ENCODE results near the gene AFDN.

AFDN gene

GRCh38 chr6:167979436-167980139 is 152.9 kb downstream of the AFDN start:
- H3K9me3 ChIP-seq (ENCODE audit: insufficient read depth, low read length, severe bottlenecking): no peaks in the 10 kb centered on the region
- H4K20me1 ChIP-seq (ENCODE audit: insufficient read depth, low read length): no peaks in the 10 kb centered on the region
- no peaks in the 10 kb centered on the region for H3K4me1 ChIP-seq (ENCODE audit: insufficient read depth, low read length)
- no peaks in the 10 kb centered on the region for H3K36me3 ChIP-seq (ENCODE audit: insufficient read depth, low read length)
- H3K27ac ChIP-seq (ENCODE audit: low read length): no peak overlapping the region
- ATAC-seq (ENCODE audit: insufficient read depth, low read depth): no peak
- H3K4me3 ChIP-seq (ENCODE audit: low read depth in 1 of 2, low read length in 2 of 2): no peak overlapping the region
- DNase-seq: no peak
- H3K4me2 ChIP-seq (ENCODE audit: insufficient read depth, low read length): no peak overlapping the region
- H3K27me3 ChIP-seq (ENCODE audit: insufficient read depth, low read length, poor library complexity): no peaks in the 10 kb centered on the region
- no peak overlapping the region for H2AFZ ChIP-seq (ENCODE audit: low read depth, low read length)
- TF ChIP-seq EZH2 (IDR thresholded peaks at IDR 0.05; ENCODE audit: borderline replicate concordance, low read depth, low read length, severe bottlenecking) (no peak), CTCF (IDR thresholded peaks at IDR 0.05; ENCODE audit: borderline replicate concordance, extremely low read depth, low read length, poor library complexity, severe bottlenecking) (no peak)
- H3K79me2 ChIP-seq (ENCODE audit: insufficient read depth, low read length): no peaks in the 10 kb centered on the region
- no peak overlapping the region for H3K9ac ChIP-seq (ENCODE audit: low read depth, low read length)

- Histone ChIP-seq H3K9ac (ENCODE audit: low read depth, low read length) (no peak overlapping the region), H3K4me2 (ENCODE audit: insufficient read depth, low read length) (no peak overlapping the region), H3K9me3 (ENCODE audit: insufficient read depth, low read length, severe bottlenecking) (peaks cover 2% of the 10 kb centered on the region), H3K27me3 (ENCODE audit: insufficient read depth, low read length, poor library complexity) (no peaks in the 10 kb centered on the region), H3K27ac (ENCODE audit: low read length) (no peak overlapping the region), H2AFZ (ENCODE audit: low read depth, low read length) (no peak overlapping the region), H3K36me3 (ENCODE audit: insufficient read depth, low read length) (no peaks in the 10 kb centered on the region), H4K20me1 (ENCODE audit: insufficient read depth, low read length) (no peaks in the 10 kb centered on the region), H3K4me3 (ENCODE audit: low read depth in 1 of 2, low read length in 2 of 2) (no peak overlapping the region), H3K4me1 (ENCODE audit: insufficient read depth, low read length) (no peaks in the 10 kb centered on the region), H3K79me2 (ENCODE audit: insufficient read depth, low read length) (no peaks in the 10 kb centered on the region)
- ATAC-seq (ENCODE audit: insufficient read depth, low read depth): no peak
- no peak for DNase-seq
- no peak for TF ChIP-seq CTCF (IDR thresholded peaks at IDR 0.05; ENCODE audit: borderline replicate concordance, extremely low read depth, low read length, poor library complexity, severe bottlenecking)
- no peak for TF ChIP-seq EZH2 (IDR thresholded peaks at IDR 0.05; ENCODE audit: borderline replicate concordance, low read depth, low read length, severe bottlenecking)
Measured at GRCh38 chr6:167980911-167981580, 154.3 kb downstream of the AFDN start.

GRCh38 chr6:167981916-167982462 is 155.3 kb downstream of the AFDN start:
- Histone ChIP-seq H3K4me3 (ENCODE audit: low read depth in 1 of 2, low read length in 2 of 2) (no peak overlapping the region), H3K4me2 (ENCODE audit: insufficient read depth, low read length) (no peak overlapping the region), H2AFZ (ENCODE audit: low read depth, low read length) (no peak overlapping the region), H3K4me1 (ENCODE audit: insufficient read depth, low read length) (no peaks in the 10 kb centered on the region), H3K79me2 (ENCODE audit: insufficient read depth, low read length) (no peaks in the 10 kb centered on the region), H3K9ac (ENCODE audit: low read depth, low read length) (no peak overlapping the region), H3K27me3 (ENCODE audit: insufficient read depth, low read length, poor library complexity) (no peaks in the 10 kb centered on the region), H4K20me1 (ENCODE audit: insufficient read depth, low read length) (no peaks in the 10 kb centered on the region), H3K27ac (ENCODE audit: low read length) (no peak overlapping the region), H3K36me3 (ENCODE audit: insufficient read depth, low read length) (no peaks in the 10 kb centered on the region), H3K9me3 (ENCODE audit: insufficient read depth, low read length, severe bottlenecking) (peaks cover 3% of the 10 kb centered on the region)
- TF ChIP-seq EZH2 (IDR thresholded peaks at IDR 0.05; ENCODE audit: borderline replicate concordance, low read depth, low read length, severe bottlenecking) (no peak), CTCF (IDR thresholded peaks at IDR 0.05; ENCODE audit: borderline replicate concordance, extremely low read depth, low read length, poor library complexity, severe bottlenecking) (no peak)
- DNase-seq (no peak), ATAC-seq (ENCODE audit: insufficient read depth, low read depth) (no peak)

Data from DND-41 (cell line).